Sigmoid colon (tissue), 4 donors: ENCODE data around the gene KLF16.

Experiments used
- CTCF ChIP-seq, 4 experiments: fragments of 450-650 bp in 3 of 4; fragments of 200-600 bp in 1 of 4; IDR thresholded peaks; one replicate each; pipeline ENCODE4 v1.5.1; 2016 to 2019; ENCODE audit warnings: antibody characterized with exemption in 4 of 4, mild to moderate bottlenecking in 3 of 4, moderate library complexity in 2 of 4
- EP300 ChIP-seq, 4 donors: sonication (generic); formaldehyde crosslinking; IDR thresholded peaks; one replicate each; pipeline ENCODE4 v1.6.1; 2017; ENCODE audit warnings: antibody characterized with exemption in 4 of 4
- POLR2AphosphoS5 ChIP-seq, 4 donors: sonication (generic); formaldehyde crosslinking; IDR thresholded peaks; one replicate each; pipeline ENCODE4 v1.6.1; 2017; ENCODE audit warnings: antibody characterized with exemption in 4 of 4

GRCh38 chr19:1901940-1902404 is 38.6 kb upstream of the KLF16 start:
- no peak for TF ChIP-seq CTCF (IDR thresholded peaks at IDR 0.05)
- TF ChIP-seq EP300 (IDR thresholded peaks at IDR 0.05), result no peak
- peak in 2 of 4 donors; percentile 5 to 9 for TF ChIP-seq POLR2AphosphoS5 (IDR thresholded peaks at IDR 0.05)
